SK-N-SH treated with all-trans-retinoic acid at 6 μM for 48 hours (cell line): ENCODE results near the gene SLC27A4.

Source experiments
- ATAC-seq: fragments of 200-7000 bp; cut with Tn5 transposase; 3 replicates; pipeline ENCODE4 v1.9.1; 2020; ENCODE audit warnings: mild to moderate bottlenecking, moderate library complexity
- ARNTL ChIP-seq: fragments of 450-650 bp; formaldehyde crosslinking; IDR thresholded peaks from 2 replicates; pipeline ENCODE4 v1.5.0; 2020; ENCODE audit warnings: low read depth, mild to moderate bottlenecking, moderate library complexity, borderline replicate concordance
- CSDC2 ChIP-seq: fragments of 250-450 bp; sonication (Bioruptor Pico); IDR thresholded peaks from 2 replicates; pipeline ENCODE4 v1.5.0; 2020; ENCODE audit warnings: mild to moderate bottlenecking, moderate library complexity
- ESRRG ChIP-seq: fragments of 250-450 bp; sonication (Bioruptor Pico); IDR thresholded peaks from 2 replicates; pipeline ENCODE4 v1.6.1; 2021; ENCODE audit warnings: mild to moderate bottlenecking
- ISL1 ChIP-seq: fragments of 250-450 bp; sonication (Bioruptor Pico); IDR thresholded peaks from 2 replicates; pipeline ENCODE4 v2.1.2; 2022; ENCODE audit warnings: mild to moderate bottlenecking, moderate library complexity
- OSR1 ChIP-seq: fragments of 250-450 bp; sonication (Bioruptor Pico); IDR thresholded peaks from 2 replicates; pipeline ENCODE4 v1.8.0; 2022; ENCODE audit warnings: moderate library complexity, mild to moderate bottlenecking, inconsistent platforms
- PPARA ChIP-seq: fragments of 250-450 bp; sonication (Bioruptor Pico); IDR thresholded peaks from 2 replicates; pipeline ENCODE4 v1.5.0; 2020; ENCODE audit warnings: mild to moderate bottlenecking, borderline replicate concordance
- RARB ChIP-seq: fragments of 250-450 bp; sonication (Bioruptor Pico); IDR thresholded peaks from 2 replicates; pipeline ENCODE4 v1.8.0; 2021; ENCODE audit warnings: mild to moderate bottlenecking, moderate library complexity
- SNAI2 ChIP-seq: fragments of 250-450 bp; sonication (Bioruptor Pico); IDR thresholded peaks from 2 replicates; pipeline ENCODE4 v1.5.0; 2020; ENCODE audit warnings: mild to moderate bottlenecking, moderate library complexity
- TCF4 ChIP-seq: fragments of 250-450 bp; sonication (Bioruptor Pico); IDR thresholded peaks from 2 replicates; pipeline ENCODE4 v1.8.0; 2021; ENCODE audit warnings: mild to moderate bottlenecking, moderate library complexity, borderline replicate concordance
- TOX ChIP-seq: fragments of 250-450 bp; sonication (Bioruptor Pico); IDR thresholded peaks from 2 replicates; pipeline ENCODE4 v1.8.0; 2021; ENCODE audit warnings: mild to moderate bottlenecking, moderate library complexity, borderline replicate concordance
- ZFP3 ChIP-seq: fragments of 250-450 bp; sonication (Bioruptor Pico); IDR thresholded peaks from 2 replicates; pipeline ENCODE4 v1.5.0; 2020; ENCODE audit warnings: mild to moderate bottlenecking, moderate library complexity
- ZFP30 ChIP-seq: fragments of 450-650 bp; formaldehyde crosslinking; IDR thresholded peaks from 2 replicates; pipeline ENCODE4 v1.5.0; 2022; ENCODE audit warnings: mild to moderate bottlenecking, moderate library complexity
- ZNF8 ChIP-seq: fragments of 450-650 bp; formaldehyde crosslinking; IDR thresholded peaks from 2 replicates; pipeline ENCODE4 v1.5.0; 2020; ENCODE audit warnings: mild to moderate bottlenecking, moderate library complexity
- TF ChIP-seq, protein P1 (sequence below): fragments of 250-450 bp; sonication (Bioruptor Pico); IDR thresholded peaks from 2 replicates; pipeline ENCODE4 v1.8.0; 2021; ENCODE audit warnings: low read depth, mild to moderate bottlenecking, moderate library complexity, borderline replicate concordance
- TF ChIP-seq, protein P2 (sequence below): fragments of 250-450 bp; sonication (Bioruptor Pico); IDR thresholded peaks from 2 replicates; pipeline ENCODE4 v1.5.1; 2021; ENCODE audit warnings: mild to moderate bottlenecking, moderate library complexity
- TF ChIP-seq, protein P3 (sequence below): fragments of 250-450 bp; sonication (Bioruptor Pico); IDR thresholded peaks from 2 replicates; pipeline ENCODE4 v1.5.1; 2020; ENCODE audit warnings: low read depth, mild to moderate bottlenecking, moderate library complexity
- TF ChIP-seq, protein P4 (sequence below): fragments of 250-450 bp; sonication (Bioruptor Pico); IDR thresholded peaks from 2 replicates; pipeline ENCODE4 v1.5.0; 2020; ENCODE audit warnings: mild to moderate bottlenecking, moderate library complexity
- TF ChIP-seq, protein P5 (sequence below): fragments of 250-450 bp; sonication (Bioruptor Pico); IDR thresholded peaks from 2 replicates; pipeline ENCODE4 v1.8.0; 2020; ENCODE audit warnings: mild to moderate bottlenecking, moderate library complexity, borderline replicate concordance

Gene SLC27A4

DNA sequence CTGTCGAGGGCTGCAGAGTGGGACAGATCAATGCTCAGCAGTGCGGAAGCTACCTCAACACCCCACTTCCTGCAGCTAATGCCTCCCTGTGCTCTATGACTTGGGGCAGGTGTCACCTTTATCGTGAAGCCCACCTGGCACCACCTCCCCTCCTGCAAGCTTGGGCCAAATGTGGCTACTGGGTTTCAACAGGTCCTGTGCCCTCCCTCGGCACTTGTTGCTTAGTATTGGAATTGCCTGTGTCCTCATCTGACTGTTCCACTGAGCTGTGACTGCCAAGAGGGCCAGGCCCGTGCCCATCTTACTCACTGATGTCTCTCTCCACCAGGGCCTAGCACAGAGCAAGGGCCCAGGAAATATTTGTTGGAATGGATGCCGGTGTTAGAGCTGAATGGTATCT is 9.4 kb downstream of the SLC27A4 start:
- no peak for ATAC-seq
- no peak for TF ChIP-seq RARB
- TF ChIP-seq OSR1 (CRISPR knock-in tag): no peak
- no peak for TF ChIP-seq ISL1 (CRISPR knock-in tag)
- TF ChIP-seq ZFP3 (CRISPR knock-in tag): no peak
- no peak for TF ChIP-seq TOX (CRISPR knock-in tag)
- no peak for TF ChIP-seq ARNTL (CRISPR knock-in tag)
- no peak for TF ChIP-seq PPARA (CRISPR knock-in tag)
- TF ChIP-seq SNAI2: no peak
- TF ChIP-seq TCF4 (CRISPR knock-in tag): no peak
- TF ChIP-seq CSDC2: no peak
- TF ChIP-seq, protein P1, sequence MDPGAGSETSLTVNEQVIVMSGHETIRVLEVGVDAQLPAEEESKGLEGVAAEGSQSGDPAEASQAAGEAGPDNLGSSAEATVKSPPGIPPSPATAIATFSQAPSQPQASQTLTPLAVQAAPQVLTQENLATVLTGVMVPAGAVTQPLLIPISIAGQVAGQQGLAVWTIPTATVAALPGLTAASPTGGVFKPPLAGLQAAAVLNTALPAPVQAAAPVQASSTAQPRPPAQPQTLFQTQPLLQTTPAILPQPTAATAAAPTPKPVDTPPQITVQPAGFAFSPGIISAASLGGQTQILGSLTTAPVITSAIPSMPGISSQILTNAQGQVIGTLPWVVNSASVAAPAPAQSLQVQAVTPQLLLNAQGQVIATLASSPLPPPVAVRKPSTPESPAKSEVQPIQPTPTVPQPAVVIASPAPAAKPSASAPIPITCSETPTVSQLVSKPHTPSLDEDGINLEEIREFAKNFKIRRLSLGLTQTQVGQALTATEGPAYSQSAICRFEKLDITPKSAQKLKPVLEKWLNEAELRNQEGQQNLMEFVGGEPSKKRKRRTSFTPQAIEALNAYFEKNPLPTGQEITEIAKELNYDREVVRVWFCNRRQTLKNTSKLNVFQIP (CRISPR knock-in tag): no peak

DNA sequence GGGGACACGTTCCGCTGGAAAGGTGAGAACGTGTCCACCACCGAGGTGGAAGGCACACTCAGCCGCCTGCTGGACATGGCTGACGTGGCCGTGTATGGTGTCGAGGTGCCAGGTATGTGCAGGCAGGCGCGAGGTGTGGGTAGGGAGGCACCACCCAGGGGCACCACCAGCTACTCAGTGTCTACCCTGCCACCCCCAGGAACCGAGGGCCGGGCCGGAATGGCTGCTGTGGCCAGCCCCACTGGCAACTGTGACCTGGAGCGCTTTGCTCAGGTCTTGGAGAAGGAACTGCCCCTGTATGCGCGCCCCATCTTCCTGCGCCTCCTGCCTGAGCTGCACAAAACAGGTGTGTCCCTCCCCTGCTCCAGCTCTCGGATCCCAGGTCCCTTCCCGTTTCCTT is 15.1 kb downstream of the SLC27A4 start:
- TF ChIP-seq ZFP30 (CRISPR knock-in tag) (no peak), TCF4 (CRISPR knock-in tag) (no peak), PPARA (CRISPR knock-in tag) (no peak), ESRRG (CRISPR knock-in tag) (no peak), ZFP3 (CRISPR knock-in tag) (no peak), ISL1 (CRISPR knock-in tag) (no peak), TOX (CRISPR knock-in tag) (no peak), SNAI2 (no peak), ZNF8 (CRISPR knock-in tag) (no peak)
- TF ChIP-seq, protein P2, sequence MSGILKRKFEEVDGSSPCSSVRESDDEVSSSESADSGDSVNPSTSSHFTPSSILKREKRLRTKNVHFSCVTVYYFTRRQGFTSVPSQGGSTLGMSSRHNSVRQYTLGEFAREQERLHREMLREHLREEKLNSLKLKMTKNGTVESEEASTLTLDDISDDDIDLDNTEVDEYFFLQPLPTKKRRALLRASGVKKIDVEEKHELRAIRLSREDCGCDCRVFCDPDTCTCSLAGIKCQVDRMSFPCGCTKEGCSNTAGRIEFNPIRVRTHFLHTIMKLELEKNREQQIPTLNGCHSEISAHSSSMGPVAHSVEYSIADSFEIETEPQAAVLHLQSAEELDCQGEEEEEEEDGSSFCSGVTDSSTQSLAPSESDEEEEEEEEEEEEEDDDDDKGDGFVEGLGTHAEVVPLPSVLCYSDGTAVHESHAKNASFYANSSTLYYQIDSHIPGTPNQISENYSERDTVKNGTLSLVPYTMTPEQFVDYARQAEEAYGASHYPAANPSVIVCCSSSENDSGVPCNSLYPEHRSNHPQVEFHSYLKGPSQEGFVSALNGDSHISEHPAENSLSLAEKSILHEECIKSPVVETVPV (CRISPR knock-in tag): no peak
- TF ChIP-seq, protein P3, sequence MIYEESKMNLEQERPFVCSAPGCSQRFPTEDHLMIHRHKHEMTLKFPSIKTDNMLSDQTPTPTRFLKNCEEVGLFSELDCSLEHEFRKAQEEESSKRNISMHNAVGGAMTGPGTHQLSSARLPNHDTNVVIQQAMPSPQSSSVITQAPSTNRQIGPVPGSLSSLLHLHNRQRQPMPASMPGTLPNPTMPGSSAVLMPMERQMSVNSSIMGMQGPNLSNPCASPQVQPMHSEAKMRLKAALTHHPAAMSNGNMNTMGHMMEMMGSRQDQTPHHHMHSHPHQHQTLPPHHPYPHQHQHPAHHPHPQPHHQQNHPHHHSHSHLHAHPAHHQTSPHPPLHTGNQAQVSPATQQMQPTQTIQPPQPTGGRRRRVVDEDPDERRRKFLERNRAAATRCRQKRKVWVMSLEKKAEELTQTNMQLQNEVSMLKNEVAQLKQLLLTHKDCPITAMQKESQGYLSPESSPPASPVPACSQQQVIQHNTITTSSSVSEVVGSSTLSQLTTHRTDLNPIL: no peak
- TF ChIP-seq, protein P4, sequence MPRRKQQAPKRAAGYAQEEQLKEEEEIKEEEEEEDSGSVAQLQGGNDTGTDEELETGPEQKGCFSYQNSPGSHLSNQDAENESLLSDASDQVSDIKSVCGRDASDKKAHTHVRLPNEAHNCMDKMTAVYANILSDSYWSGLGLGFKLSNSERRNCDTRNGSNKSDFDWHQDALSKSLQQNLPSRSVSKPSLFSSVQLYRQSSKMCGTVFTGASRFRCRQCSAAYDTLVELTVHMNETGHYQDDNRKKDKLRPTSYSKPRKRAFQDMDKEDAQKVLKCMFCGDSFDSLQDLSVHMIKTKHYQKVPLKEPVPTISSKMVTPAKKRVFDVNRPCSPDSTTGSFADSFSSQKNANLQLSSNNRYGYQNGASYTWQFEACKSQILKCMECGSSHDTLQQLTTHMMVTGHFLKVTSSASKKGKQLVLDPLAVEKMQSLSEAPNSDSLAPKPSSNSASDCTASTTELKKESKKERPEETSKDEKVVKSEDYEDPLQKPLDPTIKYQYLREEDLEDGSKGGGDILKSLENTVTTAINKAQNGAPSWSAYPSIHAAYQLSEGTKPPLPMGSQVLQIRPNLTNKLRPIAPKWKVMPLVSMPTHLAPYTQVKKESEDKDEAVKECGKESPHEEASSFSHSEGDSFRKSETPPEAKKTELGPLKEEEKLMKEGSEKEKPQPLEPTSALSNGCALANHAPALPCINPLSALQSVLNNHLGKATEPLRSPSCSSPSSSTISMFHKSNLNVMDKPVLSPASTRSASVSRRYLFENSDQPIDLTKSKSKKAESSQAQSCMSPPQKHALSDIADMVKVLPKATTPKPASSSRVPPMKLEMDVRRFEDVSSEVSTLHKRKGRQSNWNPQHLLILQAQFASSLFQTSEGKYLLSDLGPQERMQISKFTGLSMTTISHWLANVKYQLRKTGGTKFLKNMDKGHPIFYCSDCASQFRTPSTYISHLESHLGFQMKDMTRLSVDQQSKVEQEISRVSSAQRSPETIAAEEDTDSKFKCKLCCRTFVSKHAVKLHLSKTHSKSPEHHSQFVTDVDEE (CRISPR knock-in tag): no peak
- no peak for ATAC-seq

DNA sequence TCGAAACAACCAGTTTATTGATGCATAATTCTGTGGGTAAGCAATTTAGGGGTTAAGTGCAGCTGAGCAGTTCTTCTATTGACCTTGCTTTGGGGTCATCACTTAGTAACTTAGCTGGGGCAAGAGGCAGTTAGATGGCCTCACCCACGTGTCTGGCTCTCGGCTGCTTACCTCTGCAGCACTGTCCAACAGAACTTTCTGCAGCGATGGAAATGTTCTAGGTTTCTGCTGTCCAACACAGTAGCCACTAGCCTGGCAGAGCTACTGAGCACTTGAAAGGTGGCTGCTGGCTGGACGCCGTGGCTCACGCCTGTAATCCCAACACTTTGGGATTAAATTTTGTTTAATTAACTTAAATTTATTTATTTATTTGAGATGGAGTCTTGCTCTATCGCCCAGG is 17.8 kb downstream of the SLC27A4 start:
- no peak for ATAC-seq
- TF ChIP-seq, protein P5, sequence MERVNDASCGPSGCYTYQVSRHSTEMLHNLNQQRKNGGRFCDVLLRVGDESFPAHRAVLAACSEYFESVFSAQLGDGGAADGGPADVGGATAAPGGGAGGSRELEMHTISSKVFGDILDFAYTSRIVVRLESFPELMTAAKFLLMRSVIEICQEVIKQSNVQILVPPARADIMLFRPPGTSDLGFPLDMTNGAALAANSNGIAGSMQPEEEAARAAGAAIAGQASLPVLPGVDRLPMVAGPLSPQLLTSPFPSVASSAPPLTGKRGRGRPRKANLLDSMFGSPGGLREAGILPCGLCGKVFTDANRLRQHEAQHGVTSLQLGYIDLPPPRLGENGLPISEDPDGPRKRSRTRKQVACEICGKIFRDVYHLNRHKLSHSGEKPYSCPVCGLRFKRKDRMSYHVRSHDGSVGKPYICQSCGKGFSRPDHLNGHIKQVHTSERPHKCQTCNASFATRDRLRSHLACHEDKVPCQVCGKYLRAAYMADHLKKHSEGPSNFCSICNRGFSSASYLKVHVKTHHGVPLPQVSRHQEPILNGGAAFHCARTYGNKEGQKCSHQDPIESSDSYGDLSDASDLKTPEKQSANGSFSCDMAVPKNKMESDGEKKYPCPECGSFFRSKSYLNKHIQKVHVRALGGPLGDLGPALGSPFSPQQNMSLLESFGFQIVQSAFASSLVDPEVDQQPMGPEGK (CRISPR knock-in tag): no peak
- TF ChIP-seq TOX (CRISPR knock-in tag) (no peak), PPARA (CRISPR knock-in tag) (no peak), ZFP3 (CRISPR knock-in tag) (no peak), RARB (no peak), ESRRG (CRISPR knock-in tag) (no peak)
- TF ChIP-seq, protein P4 (CRISPR knock-in tag): no peak
